GM19193 (cell line): ENCODE measurements around the gene GALNT6.

Source experiments
- POLR2A ChIP-seq: IDR thresholded peaks from 4 replicates; pipeline ENCODE4 v1.6.1; 2011; ENCODE audit not compliant: insufficient read depth, insufficient read length; ENCODE audit errors: extremely low read depth

Gene GALNT6

GRCh38 chr12:51395283-51396230 lies 4.4 kb upstream of the GALNT6 start:
- TF ChIP-seq POLR2A, result peak; percentile 47

GRCh38 chr12:51393676-51394545 lies 2.7 kb upstream of the GALNT6 start:
- no peak for TF ChIP-seq POLR2A

DNA sequence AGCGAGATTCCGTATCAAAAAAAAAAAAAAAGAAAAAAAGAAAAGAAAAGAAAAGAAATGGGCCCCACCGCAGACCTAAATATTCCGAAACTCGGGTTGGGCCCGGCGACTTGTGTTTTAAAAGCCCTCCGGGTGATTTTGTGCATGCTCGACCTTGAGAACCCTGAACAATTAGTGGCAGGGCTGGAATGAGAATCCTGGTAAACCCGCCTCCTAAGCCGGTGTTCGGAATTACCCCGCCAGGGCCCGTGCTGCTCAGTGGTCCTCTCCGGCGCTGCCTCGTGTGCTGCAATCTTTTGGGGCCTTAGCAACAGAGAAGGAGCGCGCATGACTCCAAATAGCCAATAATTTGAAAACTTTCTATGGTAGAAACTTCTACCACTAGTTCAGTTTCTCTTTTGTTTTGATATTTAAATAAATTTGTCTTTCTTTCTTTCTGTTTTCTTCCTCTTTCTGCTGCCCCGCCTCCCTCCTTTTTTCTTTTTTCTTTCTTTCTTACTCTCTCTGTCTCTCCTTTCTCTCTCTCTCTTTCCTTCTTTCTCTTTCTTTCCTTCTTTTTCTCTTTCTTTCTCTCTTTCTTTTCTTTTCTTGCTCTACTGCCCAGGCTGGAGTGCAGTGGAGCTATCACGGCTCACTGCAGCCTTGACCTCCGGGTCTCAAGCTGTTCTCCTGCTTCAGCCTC lies 1.5 kb upstream of the GALNT6 start:
- peak; percentile 64 for TF ChIP-seq POLR2A

- TF ChIP-seq POLR2A, result no peak
Measured at GRCh38 chr12:51390891-51391282, 319 bp downstream of the GALNT6 start.

DNA sequence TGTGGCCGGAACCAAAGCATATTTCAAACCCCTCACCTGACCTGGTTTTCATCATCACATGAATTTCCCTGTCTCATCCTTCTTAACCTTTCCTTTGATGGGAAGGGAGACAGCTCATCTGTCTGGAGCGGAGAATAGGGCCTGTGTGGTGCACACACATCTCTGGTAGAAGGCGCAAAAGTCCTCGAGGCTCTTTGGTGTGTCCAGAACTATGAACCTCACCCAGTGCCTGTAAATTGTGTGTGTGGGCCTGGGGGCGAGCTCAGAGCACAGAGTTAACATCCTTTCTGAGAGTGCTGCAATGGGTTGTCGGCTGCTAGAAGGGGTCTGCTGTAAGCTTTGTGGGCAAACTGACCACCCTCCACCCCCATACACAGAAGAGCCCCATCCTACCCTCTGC lies 749 bp downstream of the GALNT6 start:
- no peak for TF ChIP-seq POLR2A

DNA sequence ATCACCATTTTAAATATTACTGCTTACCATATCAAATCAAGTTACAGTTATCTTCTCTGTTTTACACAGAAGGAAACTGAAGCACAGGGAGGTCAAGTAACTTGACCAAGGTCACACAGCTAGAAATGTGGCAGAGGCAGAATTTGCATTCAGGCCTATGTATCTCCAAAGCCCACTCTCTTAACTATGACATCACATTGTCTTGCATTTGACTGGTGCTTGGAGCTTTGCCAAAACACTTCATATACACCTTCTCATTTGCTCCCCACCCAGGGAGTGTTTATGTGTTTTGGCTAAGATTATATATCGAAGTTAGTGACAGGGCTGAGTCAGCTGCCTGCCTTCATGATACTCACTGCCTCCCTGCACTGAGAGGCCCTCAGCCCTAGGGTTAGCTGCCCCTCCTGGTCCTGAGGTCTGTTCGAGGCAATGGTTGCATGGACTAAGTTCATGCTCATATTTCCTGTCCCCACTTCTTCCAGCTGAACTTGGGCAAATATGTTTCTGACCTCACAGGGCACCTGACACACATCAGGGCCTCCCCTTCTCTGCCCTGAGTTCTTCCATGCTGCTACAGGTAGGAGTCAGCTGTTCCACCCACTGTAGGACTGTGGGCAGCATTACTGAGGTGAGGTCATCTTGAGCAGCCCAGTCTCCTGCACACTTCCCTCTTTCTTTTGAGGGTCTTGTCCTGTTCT lies 1.8 kb downstream of the GALNT6 start:
- TF ChIP-seq POLR2A, result no peak

- no peak for TF ChIP-seq POLR2A
Measured at GRCh38 chr12:51388846-51389245, 2.4 kb downstream of the GALNT6 start.

DNA sequence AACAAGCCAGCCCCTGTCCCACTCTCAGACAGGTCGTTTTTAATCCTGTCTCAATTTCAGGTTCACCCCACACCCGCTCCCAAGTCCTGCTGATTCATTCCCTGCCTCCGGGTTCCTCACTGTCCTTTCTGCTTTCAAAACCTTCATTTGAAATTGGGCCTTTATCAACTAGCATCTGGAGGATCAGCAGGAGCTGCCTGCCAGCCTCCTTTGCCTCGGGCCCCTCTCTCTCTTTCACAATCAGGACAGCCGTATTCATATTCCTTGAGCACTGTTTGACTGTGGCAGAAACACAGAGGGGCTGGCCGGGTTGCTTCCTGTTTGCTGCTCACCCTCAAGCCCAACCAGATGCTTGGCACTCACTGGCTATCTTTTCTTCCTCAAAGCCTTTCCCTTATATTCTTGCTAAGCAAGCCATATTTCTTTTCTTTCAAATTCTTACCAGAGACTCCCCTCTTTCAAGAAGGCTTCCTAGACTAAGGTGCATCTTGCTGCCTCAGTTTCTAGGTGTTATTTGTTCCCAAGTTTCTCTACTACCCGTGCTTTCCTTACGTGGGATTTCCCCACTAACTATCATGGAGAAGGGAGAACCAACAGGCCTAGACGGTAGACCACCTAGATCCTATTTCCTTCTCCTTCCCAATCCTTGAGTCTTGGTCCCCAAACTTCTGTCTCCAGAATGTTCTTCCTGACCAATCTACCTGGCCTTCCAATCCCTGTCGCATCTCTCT lies 3.0 kb downstream of the GALNT6 start:
- TF ChIP-seq POLR2A, result no peak

DNA sequence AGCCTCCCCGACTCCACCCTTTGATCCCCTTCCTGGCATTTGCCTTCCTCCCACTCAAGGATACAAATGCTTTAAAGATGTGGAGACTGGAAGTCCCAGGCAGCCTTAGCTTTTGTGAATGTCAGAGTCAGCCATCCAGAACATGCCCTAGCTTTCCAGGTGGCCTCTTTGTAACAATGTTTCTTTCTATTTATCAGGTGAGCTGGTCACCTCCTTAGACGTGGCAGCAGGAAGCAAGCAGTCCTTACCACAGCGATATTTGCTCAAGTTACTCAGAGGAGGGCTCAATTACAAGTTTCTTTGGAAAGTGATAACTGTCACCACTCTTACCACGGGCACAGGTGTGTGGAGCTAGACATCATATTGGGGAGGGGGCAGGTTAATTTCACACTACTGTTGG lies 4.9 kb downstream of the GALNT6 start:
- no peak for TF ChIP-seq POLR2A

DNA sequence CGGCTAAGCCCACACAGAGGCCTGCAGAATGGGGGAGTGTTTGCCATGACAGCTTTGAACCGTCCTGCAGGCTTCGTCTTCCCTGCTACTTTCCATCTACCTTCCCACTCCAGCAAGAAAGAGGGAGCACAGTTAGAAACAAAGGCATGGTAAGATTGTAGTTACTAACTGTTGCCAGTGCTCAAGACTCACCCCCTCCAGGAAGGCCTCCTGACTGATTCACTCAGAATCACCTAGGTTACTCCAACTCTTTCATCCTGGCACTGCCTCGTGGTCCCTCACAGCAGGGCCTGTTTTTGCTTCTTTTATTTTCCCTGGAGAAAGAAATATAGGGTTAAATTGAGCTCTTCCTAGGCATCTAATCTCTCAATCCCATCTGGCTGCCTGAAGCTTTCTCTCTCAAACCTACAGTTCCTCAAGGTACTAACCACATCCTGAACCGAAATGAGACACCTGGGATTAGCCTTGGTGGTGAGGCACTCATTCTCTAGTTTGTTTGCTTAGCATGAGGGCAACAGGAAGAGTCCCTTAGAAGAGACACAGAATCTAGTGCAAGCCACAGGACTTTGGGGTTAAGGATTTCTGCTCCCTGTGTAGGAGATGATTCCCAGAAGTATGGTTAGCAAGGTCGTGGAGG lies 7.8 kb downstream of the GALNT6 start:
- no peak for TF ChIP-seq POLR2A

GRCh38 chr12:51382173-51382572 lies 9.0 kb downstream of the GALNT6 start:
- TF ChIP-seq POLR2A, result no peak

DNA sequence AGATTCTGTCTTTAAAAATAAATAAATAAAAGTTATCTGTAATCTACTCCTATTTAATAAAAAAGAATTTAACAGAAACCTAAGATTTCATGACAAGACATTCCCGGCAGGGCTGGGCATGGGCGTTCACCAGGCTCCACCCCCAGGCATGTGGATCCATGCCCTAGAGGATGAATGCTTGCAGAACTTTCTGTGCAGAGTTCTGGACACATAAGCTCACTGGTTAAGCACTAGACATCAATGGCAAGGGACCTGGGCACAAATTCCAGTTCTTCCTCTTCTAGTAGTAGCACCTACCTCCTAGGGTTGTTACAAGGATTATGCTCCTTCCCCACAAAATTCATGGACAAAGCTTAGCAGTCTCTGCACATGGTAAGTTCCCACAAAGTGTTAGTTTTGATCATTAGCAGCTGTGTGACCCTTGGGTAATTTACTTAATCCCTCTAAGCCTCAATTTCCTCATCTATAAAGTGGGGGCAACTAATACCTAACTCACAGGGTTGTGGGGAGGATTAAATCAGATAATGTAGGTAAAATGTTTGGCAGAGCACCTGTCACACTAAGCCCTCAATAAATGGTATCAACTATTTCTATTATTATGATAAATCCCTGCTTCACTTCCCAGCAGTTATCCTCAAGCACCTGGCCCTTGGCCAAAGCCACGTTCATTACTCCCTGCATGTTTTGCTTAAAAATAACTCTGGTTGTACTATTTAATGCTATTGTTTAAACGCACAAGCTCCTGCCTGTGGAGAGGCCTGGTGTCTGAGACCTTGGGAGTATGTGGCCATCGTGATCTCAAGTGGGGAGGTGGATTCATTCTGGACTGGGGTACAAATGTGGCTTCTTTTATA lies 9.8 kb downstream of the GALNT6 start:
- TF ChIP-seq POLR2A, result no peak
